H1 (cell line): ENCODE data around the gene STX8.
"Not testable (repeated sequence)": the region's sequence is repeated elsewhere in the genome, so short reads cannot be mapped to it uniquely, and the experiment has no call there.

ENCODE experiments used
- EZH2 ChIP-seq: fragments of 200-600 bp; sonication (generic); IDR thresholded peaks from 2 replicates; pipeline ENCODE4 v1.7.1; 2012; ENCODE audit warnings: low read depth, mild to moderate bottlenecking, moderate library complexity, low read length, inconsistent platforms; ENCODE audit not compliant: severe bottlenecking
- NRF1 ChIP-seq: IDR thresholded peaks from 2 replicates; pipeline ENCODE4 v1.6.1; 2011; ENCODE audit warnings: mild to moderate bottlenecking, low read depth, low read length, improper control_type of control experiment
- POLR2AphosphoS5 ChIP-seq: IDR thresholded peaks from 2 replicates; pipeline ENCODE4 v1.6.1; 2011; ENCODE audit warnings: low read depth, low read length
- SAP30 ChIP-seq: fragments of 300-600 bp; sonication (generic); IDR thresholded peaks from 2 replicates; pipeline ENCODE4 v1.7.1; 2012; ENCODE audit warnings: low read length, moderate library complexity, mild to moderate bottlenecking, inconsistent platforms; ENCODE audit not compliant: insufficient read depth, insufficient replicate concordance
- SIX5 ChIP-seq: IDR thresholded peaks from 2 replicates; pipeline ENCODE4 v1.6.1; 2011; ENCODE audit warnings: mild to moderate bottlenecking, low read depth, low read length
- TF ChIP-seq, protein P1 (sequence below), 3 experiments: IDR thresholded peaks; 1 replicate in 2 of 3; 2 replicates in 1 of 3; pipeline versions ENCODE4 v1.5.1 to v1.6.1; 2011; ENCODE audit warnings: low read length in 3 of 3, mild to moderate bottlenecking in 3 of 3, inconsistent platforms in 2 of 3, low read depth in 1 of 3, moderate library complexity in 1 of 3; ENCODE audit not compliant: insufficient read depth in 1 of 3; ENCODE audit errors: control extremely low read depth in 1 of 3

DNA sequence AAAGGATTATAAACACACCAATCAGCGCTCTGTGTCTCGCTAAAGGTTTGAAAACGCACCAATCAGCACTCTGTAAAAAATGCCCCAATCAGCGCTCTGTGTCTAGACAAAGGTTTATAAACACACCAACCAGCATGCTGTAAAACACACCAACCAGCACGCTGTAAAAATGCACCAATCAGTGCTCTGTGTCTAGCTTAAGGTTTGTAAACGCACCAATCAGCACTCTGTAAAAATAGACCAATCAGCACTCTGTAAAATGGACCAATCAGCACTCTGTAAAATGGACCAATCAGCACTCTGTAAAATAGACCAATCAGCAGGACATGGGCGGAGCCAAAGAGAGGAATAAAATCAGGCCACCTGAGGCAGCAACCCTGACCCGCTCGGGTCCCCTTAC, 199.4 kb downstream of the STX8 start:
- not testable (repeated sequence) for TF ChIP-seq EZH2, SIX5, POLR2AphosphoS5, SAP30, NRF1
- TF ChIP-seq, protein P1, sequence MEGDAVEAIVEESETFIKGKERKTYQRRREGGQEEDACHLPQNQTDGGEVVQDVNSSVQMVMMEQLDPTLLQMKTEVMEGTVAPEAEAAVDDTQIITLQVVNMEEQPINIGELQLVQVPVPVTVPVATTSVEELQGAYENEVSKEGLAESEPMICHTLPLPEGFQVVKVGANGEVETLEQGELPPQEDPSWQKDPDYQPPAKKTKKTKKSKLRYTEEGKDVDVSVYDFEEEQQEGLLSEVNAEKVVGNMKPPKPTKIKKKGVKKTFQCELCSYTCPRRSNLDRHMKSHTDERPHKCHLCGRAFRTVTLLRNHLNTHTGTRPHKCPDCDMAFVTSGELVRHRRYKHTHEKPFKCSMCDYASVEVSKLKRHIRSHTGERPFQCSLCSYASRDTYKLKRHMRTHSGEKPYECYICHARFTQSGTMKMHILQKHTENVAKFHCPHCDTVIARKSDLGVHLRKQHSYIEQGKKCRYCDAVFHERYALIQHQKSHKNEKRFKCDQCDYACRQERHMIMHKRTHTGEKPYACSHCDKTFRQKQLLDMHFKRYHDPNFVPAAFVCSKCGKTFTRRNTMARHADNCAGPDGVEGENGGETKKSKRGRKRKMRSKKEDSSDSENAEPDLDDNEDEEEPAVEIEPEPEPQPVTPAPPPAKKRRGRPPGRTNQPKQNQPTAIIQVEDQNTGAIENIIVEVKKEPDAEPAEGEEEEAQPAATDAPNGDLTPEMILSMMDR (IDR thresholded peaks at IDR 0.05; ENCODE audit: control extremely low read depth in 1 of 3, insufficient read depth in 1 of 3, low read depth in 1 of 3, low read length in 3 of 3): not testable (repeated sequence)
